HUES48 (cell line): Measurements from ENCODE around the gene PTPN14.
"Not testable (repeated sequence)": the region's sequence is repeated elsewhere in the genome, so short reads cannot be mapped to it uniquely, and the experiment has no call there.

Experiments
- H3K27ac ChIP-seq: one replicate; pipeline ENCODE4 v1.7.0; 2013; ENCODE audit warnings: low read depth, low read length, inconsistent platforms
- H3K27me3 ChIP-seq: 2 replicates; pipeline ENCODE4 v1.6.1; 2013; ENCODE audit warnings: mild to moderate bottlenecking, low read length; ENCODE audit not compliant: control insufficient read depth, insufficient read depth
- H3K36me3 ChIP-seq: 2 replicates; pipeline ENCODE4 v1.6.1; 2013; ENCODE audit warnings: low read length; ENCODE audit not compliant: control insufficient read depth, insufficient read depth
- H3K4me1 ChIP-seq: 2 replicates; pipeline ENCODE4 v1.6.1; 2013; ENCODE audit warnings: mild to moderate bottlenecking, low read length; ENCODE audit not compliant: control insufficient read depth, insufficient read depth
- H3K4me3 ChIP-seq: 2 replicates; pipeline ENCODE4 v1.5.1; 2013; ENCODE audit warnings: mild to moderate bottlenecking, low read depth, low read length
- H3K9ac ChIP-seq: 2 replicates; pipeline ENCODE4 v1.6.1; 2013; ENCODE audit warnings: mild to moderate bottlenecking, low read depth, low read length, moderate library complexity
- H3K9me3 ChIP-seq: 2 replicates; pipeline ENCODE4 v1.6.1; 2013; ENCODE audit warnings: low read length; ENCODE audit not compliant: control insufficient read depth, insufficient read depth

The PTPN14 gene

DNA sequence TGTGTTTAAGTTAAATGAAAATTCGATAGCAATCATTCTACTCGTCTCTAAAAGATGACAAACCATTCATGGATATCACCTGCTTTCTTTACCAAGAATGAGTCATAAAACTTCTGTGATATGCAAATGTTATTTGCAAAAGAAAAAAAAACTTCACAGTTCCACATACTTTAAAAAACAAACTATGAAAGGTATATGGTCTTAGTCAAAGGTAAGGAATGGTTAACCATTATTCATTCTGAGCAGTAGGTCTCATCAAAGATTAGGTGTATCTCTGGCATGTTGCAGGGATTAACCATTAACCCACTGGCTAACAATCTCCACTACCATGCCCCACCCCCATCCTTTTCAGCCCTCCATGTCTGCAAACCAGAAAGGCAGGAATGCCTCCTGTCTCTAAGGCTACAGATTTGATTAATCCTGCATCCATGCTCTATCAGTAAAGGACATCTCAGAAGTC lies 44.4 kb downstream of the PTPN14 start:
- H3K36me3 ChIP-seq: no peaks in the 10 kb centered on the region
- no peaks in the 10 kb centered on the region for H3K27me3 ChIP-seq
- H3K9ac ChIP-seq: no peak overlapping the region
- H3K27ac ChIP-seq: peak overlapping the region; percentile 64
- peaks cover 26% of the 10 kb centered on the region for H3K4me1 ChIP-seq
- H3K4me3 ChIP-seq: peak overlapping the region; percentile 19; the same call in 1 of the 2 replicates
- H3K9me3 ChIP-seq: peaks cover 7% of the 10 kb centered on the region

- Histone ChIP-seq H3K4me1 (peaks cover 35% of the 10 kb centered on the region), H3K9me3 (peaks cover 3% of the 10 kb centered on the region), H3K36me3 (no peaks in the 10 kb centered on the region), H3K27ac (no peak overlapping the region), H3K27me3 (no peaks in the 10 kb centered on the region), H3K4me3 (no peak overlapping the region), H3K9ac (no peak overlapping the region)
Observed at GRCh38 chr1:214505134-214505533, 46.3 kb downstream of the PTPN14 start.

DNA sequence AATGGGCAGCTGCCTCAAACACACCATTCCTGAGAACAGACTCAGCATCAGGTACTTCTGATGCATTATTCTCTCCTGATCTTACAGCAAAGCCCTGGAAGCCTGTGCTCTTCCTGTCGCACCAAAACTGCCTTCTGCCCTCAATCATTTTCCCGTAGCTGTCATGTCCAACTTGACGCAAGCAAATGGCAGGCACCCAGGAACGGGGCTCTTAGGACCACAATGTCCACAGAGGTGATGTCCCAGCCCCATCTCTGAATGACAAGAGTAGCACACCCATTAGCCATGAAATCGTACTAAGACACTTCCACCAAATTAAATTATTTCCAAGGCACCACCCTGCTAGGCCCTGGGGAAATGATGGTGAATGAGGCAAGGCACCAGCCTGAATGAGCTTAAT lies 47.1 kb downstream of the PTPN14 start:
- no peak overlapping the region for H3K9ac ChIP-seq
- no peaks in the 10 kb centered on the region for H3K9me3 ChIP-seq
- H3K4me3 ChIP-seq: no peak overlapping the region
- H3K27me3 ChIP-seq: no peaks in the 10 kb centered on the region
- H3K4me1 ChIP-seq: peaks cover 39% of the 10 kb centered on the region
- no peaks in the 10 kb centered on the region for H3K36me3 ChIP-seq
- no peak overlapping the region for H3K27ac ChIP-seq

DNA sequence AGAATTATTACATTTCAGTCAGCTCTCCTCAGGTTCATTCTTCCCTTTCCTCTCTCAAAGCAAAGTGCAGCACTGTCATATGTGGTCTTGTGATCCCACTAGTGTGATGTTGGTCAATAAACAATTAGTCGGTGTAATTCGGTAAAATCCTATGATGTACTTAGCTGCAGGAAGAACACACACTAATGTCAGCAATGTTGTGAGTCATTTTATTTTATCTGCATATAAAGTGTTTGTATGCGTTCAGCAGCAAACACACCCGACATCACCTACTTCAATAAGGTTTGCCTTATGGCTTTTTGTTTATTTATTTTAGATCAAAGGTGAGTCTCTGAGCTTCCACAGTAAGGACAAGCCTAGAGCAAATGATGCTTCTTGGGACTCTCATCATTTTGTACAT lies 47.8 kb downstream of the PTPN14 start:
- H3K27ac ChIP-seq: no peak overlapping the region

GRCh38 chr1:214500340-214501055 lies 50.9 kb downstream of the PTPN14 start:
- Histone ChIP-seq H3K36me3 (no peaks in the 10 kb centered on the region), H3K9me3 (no peaks in the 10 kb centered on the region), H3K27ac (peak overlapping the region; percentile 65), H3K27me3 (no peaks in the 10 kb centered on the region), H3K4me1 (peaks cover 34% of the 10 kb centered on the region), H3K9ac (peak overlapping the region; percentile 14; the same call in 1 of the 2 replicates), H3K4me3 (no peak overlapping the region)

More for the DNA sequence above, 47.8 kb downstream of the PTPN14 start:
- H3K9ac ChIP-seq: no peak overlapping the region
- H3K4me3 ChIP-seq: no peak overlapping the region
- no peaks in the 10 kb centered on the region for H3K36me3 ChIP-seq
- no peaks in the 10 kb centered on the region for H3K9me3 ChIP-seq
- H3K27me3 ChIP-seq: no peaks in the 10 kb centered on the region
- peaks cover 39% of the 10 kb centered on the region for H3K4me1 ChIP-seq

GRCh38 chr1:214499732-214500131 lies 51.7 kb downstream of the PTPN14 start:
- Histone ChIP-seq H3K9me3 (no peaks in the 10 kb centered on the region), H3K27me3 (no peaks in the 10 kb centered on the region), H3K4me1 (peaks cover 34% of the 10 kb centered on the region), H3K4me3 (no peak overlapping the region), H3K27ac (no peak overlapping the region), H3K36me3 (no peaks in the 10 kb centered on the region), H3K9ac (no peak overlapping the region)

DNA sequence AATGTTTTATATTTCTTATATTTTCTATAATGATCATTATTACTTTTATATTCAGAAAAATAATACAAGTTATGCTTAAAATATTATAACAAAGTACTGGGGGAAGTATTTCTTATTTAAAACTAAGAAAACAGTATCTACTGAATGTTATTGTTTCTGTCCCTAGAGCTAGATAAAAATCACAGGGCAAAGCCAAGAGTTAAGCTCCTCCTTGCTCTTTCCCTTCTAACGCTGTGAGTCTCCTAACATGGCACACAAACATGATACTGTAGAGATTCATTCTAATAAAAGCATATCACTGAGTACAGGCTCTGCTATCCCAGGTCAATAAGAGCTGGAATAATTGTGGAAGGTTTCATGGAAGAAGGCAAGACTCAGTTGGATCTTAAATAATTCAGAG lies 53.4 kb downstream of the PTPN14 start:
- Histone ChIP-seq H3K9me3 (no peaks in the 10 kb centered on the region), H3K36me3 (no peaks in the 10 kb centered on the region), H3K9ac (no peak overlapping the region), H3K4me3 (no peak overlapping the region), H3K27ac (no peak overlapping the region), H3K27me3 (no peaks in the 10 kb centered on the region), H3K4me1 (peaks cover 36% of the 10 kb centered on the region)

DNA sequence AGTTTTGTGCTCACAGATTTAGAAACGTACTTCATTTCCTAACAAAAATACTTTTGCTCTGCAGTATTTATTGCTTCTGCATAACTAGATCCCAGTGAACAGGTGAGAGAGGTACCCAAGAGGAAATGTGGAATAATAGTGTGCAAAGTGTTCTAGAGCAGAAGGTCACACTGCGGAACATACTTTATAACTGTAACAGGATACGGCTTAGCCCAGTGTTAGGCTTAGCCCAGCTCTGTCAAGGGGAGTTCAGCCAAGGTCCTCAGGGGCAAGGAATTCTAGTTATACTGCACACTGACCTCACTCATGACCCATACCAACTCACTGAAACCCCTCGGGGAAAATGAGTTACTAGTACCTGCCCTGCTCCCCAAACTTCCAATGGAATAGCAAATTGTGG lies 55.3 kb downstream of the PTPN14 start:
- Histone ChIP-seq H3K27me3 (no peaks in the 10 kb centered on the region), H3K27ac (no peak overlapping the region), H3K4me1 (peaks cover 36% of the 10 kb centered on the region), H3K9ac (no peak overlapping the region), H3K36me3 (no peaks in the 10 kb centered on the region), H3K9me3 (no peaks in the 10 kb centered on the region), H3K4me3 (no peak overlapping the region)

DNA sequence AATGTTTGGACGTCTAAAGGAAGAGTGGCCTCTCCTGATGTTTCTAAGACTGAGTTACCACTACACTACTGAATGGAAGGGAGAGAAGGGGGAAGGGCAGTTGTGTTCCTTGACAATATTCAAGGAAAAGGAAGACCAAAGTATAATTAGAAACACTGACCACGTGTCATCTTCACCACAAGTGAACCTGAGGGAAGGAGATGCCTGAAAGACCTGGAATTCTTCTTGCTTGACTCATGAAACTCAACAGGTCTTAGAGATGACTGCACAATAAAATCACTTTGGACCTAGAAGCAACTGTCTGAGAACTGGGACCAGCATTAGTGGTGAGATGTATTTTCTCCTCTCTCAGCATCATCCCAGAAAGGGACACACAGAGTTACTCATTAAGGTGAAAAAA lies 56.7 kb downstream of the PTPN14 start:
- peaks cover 23% of the 10 kb centered on the region for H3K4me1 ChIP-seq
- H3K4me3 ChIP-seq: no peak overlapping the region
- H3K27me3 ChIP-seq: no peaks in the 10 kb centered on the region
- no peak overlapping the region for H3K9ac ChIP-seq
- no peaks in the 10 kb centered on the region for H3K9me3 ChIP-seq
- peak overlapping the region; percentile 44 for H3K27ac ChIP-seq
- H3K36me3 ChIP-seq: no peaks in the 10 kb centered on the region

- H3K27ac ChIP-seq: peak overlapping the region; percentile 44
- not testable (repeated sequence) for H3K9me3 ChIP-seq, H3K9ac ChIP-seq, H3K27me3 ChIP-seq, H3K36me3 ChIP-seq, H3K4me3 ChIP-seq
- peaks cover 23% of the 10 kb centered on the region for H3K4me1 ChIP-seq
Observed at GRCh38 chr1:214494179-214494578, 57.2 kb downstream of the PTPN14 start.

DNA sequence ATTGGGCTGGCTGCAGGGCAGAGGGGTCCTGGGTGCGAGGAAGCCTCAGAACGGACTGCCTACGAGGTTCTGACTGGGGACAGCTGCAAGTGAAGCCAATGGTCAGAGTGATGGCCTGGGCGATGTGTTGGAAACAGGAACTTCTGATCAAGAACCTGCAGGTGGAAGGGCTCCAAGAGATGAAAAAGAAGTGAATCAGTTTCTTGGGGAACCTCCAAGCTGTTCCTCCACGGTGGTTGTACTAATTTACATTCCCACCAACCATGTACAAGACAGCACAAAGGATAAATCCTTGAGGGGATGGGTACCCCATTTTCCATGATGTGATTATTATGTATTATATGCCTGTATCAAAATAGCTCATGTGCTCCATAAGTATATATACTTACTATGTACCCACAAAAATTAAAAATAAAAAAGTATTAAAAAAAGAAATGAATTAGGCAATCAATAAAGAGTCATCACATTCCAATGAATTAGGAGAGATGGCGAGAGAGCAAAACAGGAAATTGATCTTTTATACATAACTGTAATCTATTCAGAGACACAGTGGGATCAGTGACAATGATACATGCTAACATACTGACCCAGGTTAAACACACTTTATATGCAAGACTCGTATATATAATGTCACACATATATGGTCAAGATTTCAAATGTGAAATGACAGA lies 58.1 kb downstream of the PTPN14 start:
- Histone ChIP-seq H3K27ac (no peak overlapping the region), H3K9me3 (no peaks in the 10 kb centered on the region), H3K4me3 (no peak overlapping the region), H3K9ac (no peak overlapping the region), H3K4me1 (peaks cover 23% of the 10 kb centered on the region), H3K36me3 (no peaks in the 10 kb centered on the region), H3K27me3 (no peaks in the 10 kb centered on the region)
